NCI-H526 treated with DMSO at 0.1 percent for 48 hours (cell line): Measurements from ENCODE around the gene RPAP2.

Experiments used
- DNase-seq: peaks from one replicate; lab custom pipeline; 2025; lab: John Stamatoyannopoulos, UW

RPAP2 gene

GRCh38 chr1:92447033-92447681, 148.3 kb downstream of the RPAP2 start:
- DNase-seq = no peak

GRCh38 chr1:92447976-92448375, 149.1 kb downstream of the RPAP2 start:
- DNase-seq = no peak
